Right ventricle myocardium inferior (tissue), 1 donor: ENCODE data around the gene SLC4A8. TPM values are rescaled to one million over a fixed set of nuclear protein-coding genes. Genes with fewer than 3 reads are reported as not detected.
"Not testable (repeated sequence)": the region's sequence is repeated elsewhere in the genome, so short reads cannot be mapped to it uniquely, and the experiment has no call there.

Experiments used
- ATAC-seq: fragments of 200-7000 bp; cut with Tn5 transposase; one replicate; pipeline ENCODE4 v1.9.1; 2020; ENCODE audit warnings: mild to moderate bottlenecking, moderate library complexity
- DNase-seq: peaks from one replicate; pipeline ENCODE4 v3.0.0; 2021; ENCODE audit errors: missing footprints
- intact Hi-C: fragments of 100-400 bp; cut with DNase I; formaldehyde crosslinking; loops from one replicate; pipeline ENCODE4 v1.11.0; 2022
- total RNA-seq: library from RNA; stranded (reverse); fragmentation: NEBNext Ultra II Directional; extraction: Animal tissue kit (Norgen Biotek cat#: 25700); gene quantifications from one replicate; pipeline ENCODE4 v1.2.1, GENCODE V29; 2021
- donor health status: DM: no; HTN: yes; CAD: no; lungs with severe emphysema.

Gene SLC4A8
- total RNA-seq, 1 donor from 2014 or later: 0.08 TPM

- DNase-seq (no peak), ATAC-seq (no peak)
- intact Hi-C loops: loop anchor here (5.0 kb wide), 2 partner anchors 403 to 458 kb away; no protein-coding TSS in a partner anchor
These were observed 5.0 kb upstream of the SLC4A8 start for GRCh38 chr12:51419425-51420193.

GRCh38 chr12:51421266-51421884 is 3.3 kb upstream of the SLC4A8 start:
- DNase-seq (no peak), ATAC-seq (peak; percentile 50)

GRCh38 chr12:51424094-51424661 is 453 bp upstream of the SLC4A8 start:
- DNase-seq (no peak), ATAC-seq (no peak)
- intact Hi-C loops: loop anchor here (5.0 kb wide), 2 partner anchors 398 to 453 kb away; no protein-coding TSS in a partner anchor

More at GRCh38 chr12:51421266-51421884, 3.3 kb upstream of the SLC4A8 start:
- intact Hi-C loops: loop anchor here (5.0 kb wide), 2 partner anchors 401 to 456 kb away; no protein-coding TSS in a partner anchor

DNA sequence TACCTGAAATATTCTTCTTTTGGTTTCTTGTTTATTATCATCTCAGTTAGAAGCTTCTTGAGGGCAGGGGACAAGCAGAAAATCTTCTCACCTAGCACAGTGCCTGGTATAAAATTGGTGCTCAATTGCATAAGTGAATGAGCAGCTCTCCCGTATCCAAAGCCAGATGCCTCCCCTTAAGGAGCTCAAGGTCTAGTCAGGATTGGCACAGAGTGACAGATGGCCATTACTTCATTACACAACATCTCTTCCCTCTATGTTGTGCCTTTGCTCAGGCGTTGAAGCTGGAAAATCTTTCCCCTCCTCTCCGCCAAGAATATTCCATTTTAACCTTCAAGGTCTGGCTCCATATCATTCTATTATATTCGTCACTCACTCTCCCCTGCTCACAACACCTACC is 3.6 kb downstream of the SLC4A8 start:
- intact Hi-C loops: no loop called here
- ATAC-seq: no peak
- DNase-seq: no peak

GRCh38 chr12:51429700-51430099 is 5.1 kb downstream of the SLC4A8 start:
- intact Hi-C loops: no loop called here
- ATAC-seq (no peak), DNase-seq (no peak)

- intact Hi-C loops: no loop called here
- ATAC-seq (no peak), DNase-seq (no peak)
These were observed 5.7 kb downstream of the SLC4A8 start for GRCh38 chr12:51430196-51430895.

DNA sequence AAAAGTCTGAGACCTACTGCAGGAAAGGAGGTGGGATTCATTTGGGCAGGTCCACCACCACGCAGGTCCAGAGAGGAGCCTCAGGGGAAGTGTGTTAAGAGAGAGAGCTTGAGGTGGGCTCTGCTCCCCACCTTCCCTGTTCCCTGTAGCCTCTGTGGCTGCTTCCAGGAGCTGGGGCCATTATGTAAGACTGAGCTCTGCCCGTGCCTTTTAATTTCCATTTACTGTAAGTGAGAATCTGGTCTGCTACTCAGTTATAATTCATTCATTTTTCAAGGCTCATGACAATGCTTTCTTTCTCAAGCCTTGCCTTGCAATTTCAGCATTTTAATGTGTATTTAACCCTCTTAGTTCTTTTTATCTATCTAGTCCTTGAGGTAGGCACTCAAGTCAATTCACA is 8.3 kb downstream of the SLC4A8 start:
- DNase-seq (no peak), ATAC-seq (no peak)
- intact Hi-C loops: no loop called here

GRCh38 chr12:51434305-51434704 is 9.7 kb downstream of the SLC4A8 start:
- ATAC-seq: no peak
- no peak for DNase-seq
- intact Hi-C loops: no loop called here

DNA sequence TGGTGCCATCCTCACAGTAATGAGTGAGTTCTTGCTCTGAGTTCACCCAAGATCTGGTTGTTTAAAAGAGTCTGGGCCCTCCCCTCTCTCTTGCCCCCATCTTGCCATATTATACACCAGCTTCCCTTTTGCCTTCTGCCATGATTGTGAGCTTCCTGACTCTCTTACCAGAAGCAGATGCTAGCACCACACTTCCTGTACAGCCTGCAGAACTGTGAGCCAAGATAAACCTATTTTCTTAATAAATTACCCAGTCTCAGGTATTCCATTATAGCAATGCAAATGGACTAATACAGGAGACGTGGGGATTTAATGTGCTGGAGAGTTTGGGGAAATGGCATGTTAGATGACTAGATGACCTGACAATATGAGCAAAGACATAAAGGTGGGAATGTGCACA is 12.8 kb downstream of the SLC4A8 start:
- intact Hi-C loops: no loop called here
- DNase-seq (no peak), ATAC-seq (no peak)

- no peak for DNase-seq
These were observed 14.7 kb downstream of the SLC4A8 start for GRCh38 chr12:51439330-51439729.

GRCh38 chr12:51441583-51441982 is 17.0 kb downstream of the SLC4A8 start:
- intact Hi-C loops: no loop called here
- ATAC-seq (no peak), DNase-seq (no peak)

More at GRCh38 chr12:51439330-51439729, 14.7 kb downstream of the SLC4A8 start:
- intact Hi-C loops: no loop called here
- ATAC-seq: no peak

- DNase-seq (no peak), ATAC-seq (no peak)
- intact Hi-C loops: no loop called here
These were observed 17.7 kb downstream of the SLC4A8 start for GRCh38 chr12:51442324-51442723.

DNA sequence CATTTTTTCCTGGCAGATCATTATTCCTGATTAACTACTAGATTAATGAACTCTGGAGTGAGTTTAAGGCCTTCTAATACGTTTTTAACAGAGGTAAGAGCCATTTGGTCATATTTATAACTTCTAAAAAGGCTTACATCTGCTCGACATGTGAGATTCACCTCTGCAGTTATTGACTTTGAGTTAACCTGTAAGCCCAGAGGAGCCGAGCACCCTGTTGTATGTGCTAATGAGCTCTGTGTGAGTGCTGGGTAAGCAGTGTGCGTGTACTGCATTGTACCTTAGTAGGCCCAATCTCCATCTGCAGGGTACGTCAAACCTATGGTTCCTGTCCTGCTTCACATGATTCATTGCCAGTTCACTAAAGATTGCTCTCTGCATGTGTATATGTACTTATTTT is 18.9 kb downstream of the SLC4A8 start:
- no peak for ATAC-seq
- intact Hi-C loops: no loop called here
- no peak for DNase-seq

GRCh38 chr12:51448618-51449256 is 24.1 kb downstream of the SLC4A8 start:
- intact Hi-C loops: no loop called here
- DNase-seq: no peak
- no peak for ATAC-seq

GRCh38 chr12:51449580-51450246 is 25.1 kb downstream of the SLC4A8 start:
- intact Hi-C loops: no loop called here
- no peak for DNase-seq
- ATAC-seq: no peak

DNA sequence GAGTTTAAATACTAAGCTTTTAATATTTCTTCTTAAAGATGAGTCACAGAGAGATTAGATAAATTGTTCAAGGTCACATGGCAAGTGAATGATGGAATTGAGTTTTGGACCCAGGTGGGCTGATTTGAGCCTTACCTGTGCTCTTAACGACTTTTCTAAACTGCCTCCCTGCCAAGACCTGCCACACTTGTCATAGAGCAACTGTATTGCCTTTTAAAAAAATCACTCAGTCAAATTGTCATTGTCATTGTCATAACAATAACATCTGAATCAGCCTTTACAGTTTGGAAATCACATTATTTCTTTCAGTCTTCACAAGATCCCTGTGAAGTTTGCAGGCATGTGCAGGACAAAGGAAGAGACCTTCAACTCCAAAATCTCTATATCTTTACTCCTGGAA is 25.7 kb downstream of the SLC4A8 start:
- DNase-seq (no peak), ATAC-seq (no peak)
- intact Hi-C loops: no loop called here

- no peak for DNase-seq
- ATAC-seq: no peak
- intact Hi-C loops: no loop called here
These were observed 26.2 kb downstream of the SLC4A8 start for GRCh38 chr12:51450806-51451205.

DNA sequence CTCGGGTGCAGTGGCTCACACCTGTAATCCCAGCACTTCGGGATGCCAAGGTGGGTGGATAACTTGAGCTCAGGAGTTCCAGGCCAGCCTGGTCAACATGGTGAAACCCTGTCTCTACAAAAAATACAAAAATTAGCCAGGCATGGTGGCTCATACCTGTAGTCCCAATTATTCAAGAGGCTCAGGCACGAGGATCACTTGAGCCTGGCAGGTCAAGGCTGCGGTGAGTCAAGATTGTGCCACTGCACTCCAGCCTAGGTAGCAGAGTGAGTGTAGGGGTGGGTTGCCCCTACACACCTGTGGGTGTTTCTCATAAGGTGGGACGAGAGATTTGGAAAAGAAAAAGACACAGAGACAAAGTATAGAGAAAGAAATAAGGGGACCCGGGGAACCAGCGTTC is 29.4 kb downstream of the SLC4A8 start:
- DNase-seq, ATAC-seq, intact Hi-C loops: not testable (repeated sequence)
